BLaER1 treated with 17β-estradiol and CSF1 and Interleukin-3, amounts not matched to agents 10 nM and 100 nM (cell line): ENCODE results near the gene SOD1.
A peak's percentile ranks its signal among the peaks of the same experiment; 100 is the strongest.

Experiments used
- H3K27ac ChIP-seq, 11 experiments: shearing (Covaris generic); formaldehyde crosslinking; 2 replicates each; pipeline ENCODE4 v1.8.1; 2022
- H3K27me3 ChIP-seq, 11 experiments: shearing (Covaris generic); formaldehyde crosslinking; 2 replicates each; pipeline ENCODE4 v1.8.1; 2022
- H3K36me3 ChIP-seq, 11 experiments: shearing (Covaris generic); formaldehyde crosslinking; 2 replicates each; pipeline ENCODE4 v1.8.1; 2022
- H3K4me1 ChIP-seq, 10 experiments: shearing (Covaris generic); formaldehyde crosslinking; 2 replicates each; pipeline ENCODE4 v1.8.1; 2022
- H3K4me2 ChIP-seq, 11 experiments: shearing (Covaris generic); formaldehyde crosslinking; 2 replicates each; pipeline ENCODE4 v1.8.1; 2022
- H3K4me3 ChIP-seq, 10 experiments: shearing (Covaris generic); formaldehyde crosslinking; 2 replicates each; pipeline ENCODE4 v1.8.1; 2022
- H3K9ac ChIP-seq, 11 experiments: shearing (Covaris generic); formaldehyde crosslinking; 2 replicates each; pipeline ENCODE4 v1.8.1; 2022
- H3K9me3 ChIP-seq, 11 experiments: shearing (Covaris generic); formaldehyde crosslinking; replicated peaks in 1 of 11; 2 replicates each; pipeline ENCODE4 v1.8.1; 2022
- H4K20me1 ChIP-seq, 11 experiments: shearing (Covaris generic); formaldehyde crosslinking; 2 replicates each; pipeline ENCODE4 v1.8.1; 2022
- Cebpa-rat ChIP-seq, 11 experiments: shearing (Covaris generic); IDR thresholded peaks; 2 replicates each; pipeline ENCODE4 v1.8.1; 2022

The SOD1 gene

DNA sequence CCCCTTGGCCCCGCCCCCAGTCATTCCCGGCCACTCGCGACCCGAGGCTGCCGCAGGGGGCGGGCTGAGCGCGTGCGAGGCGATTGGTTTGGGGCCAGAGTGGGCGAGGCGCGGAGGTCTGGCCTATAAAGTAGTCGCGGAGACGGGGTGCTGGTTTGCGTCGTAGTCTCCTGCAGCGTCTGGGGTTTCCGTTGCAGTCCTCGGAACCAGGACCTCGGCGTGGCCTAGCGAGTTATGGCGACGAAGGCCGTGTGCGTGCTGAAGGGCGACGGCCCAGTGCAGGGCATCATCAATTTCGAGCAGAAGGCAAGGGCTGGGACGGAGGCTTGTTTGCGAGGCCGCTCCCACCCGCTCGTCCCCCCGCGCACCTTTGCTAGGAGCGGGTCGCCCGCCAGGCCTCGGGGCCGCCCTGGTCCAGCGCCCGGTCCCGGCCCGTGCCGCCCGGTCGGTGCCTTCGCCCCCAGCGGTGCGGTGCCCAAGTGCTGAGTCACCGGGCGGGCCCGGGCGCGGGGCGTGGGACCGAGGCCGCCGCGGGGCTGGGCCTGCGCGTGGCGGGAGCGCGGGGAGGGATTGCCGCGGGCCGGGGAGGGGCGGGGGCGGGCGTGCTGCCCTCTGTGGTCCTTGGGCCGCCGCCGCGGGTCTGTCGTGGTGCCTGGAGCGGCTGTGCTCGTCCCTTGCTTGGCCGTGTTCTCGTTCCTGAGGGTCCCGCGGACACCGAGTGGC lies at the start of gene SOD1:
Gene SOD1, plus strand, starts transcription at position 158 of the 723 bp plus-strand sequence. Its CDS starts 77 bp downstream, at position 235.
- H3K4me3 ChIP-seq: peak within 1 kb of the TSS; percentile 79 to 92 (median 83)

GRCh38 chr21:31611445-31611844 lies 48.0 kb upstream of the SOD1 start:
- H3K4me3 ChIP-seq: peak overlapping the region in 1 of 10 experiments; percentile 33; a peak in 2 of 20 replicates
- H4K20me1 ChIP-seq: no peaks in the 10 kb centered on the region
- no peaks in the 10 kb centered on the region for H3K27me3 ChIP-seq
- H3K9me3 ChIP-seq: peaks cover 18 to 30% (median 21%) of the 10 kb centered on the region in 11 experiments
- peaks cover 29 to 54% (median 49%) of the 10 kb centered on the region in 10 experiments for H3K4me1 ChIP-seq
- no peak for TF ChIP-seq Cebpa-rat (IDR thresholded peaks at IDR 0.05)
- H3K27ac ChIP-seq: no peak overlapping the region
- peaks cover 0 to 6% (median 0%) of the 10 kb centered on the region in 11 experiments; a peak in 1 of 22 replicates for H3K36me3 ChIP-seq
- peak overlapping the region in 6 of 11 experiments; percentile 77 to 88 (median 82); a peak in 10 of 22 replicates for H3K4me2 ChIP-seq
- no peak overlapping the region for H3K9ac ChIP-seq

More for the DNA sequence above, at the start of gene SOD1:
- Histone ChIP-seq H4K20me1 (peaks cover 30 to 51% (median 45%) of the 10 kb centered on the region in 11 experiments; a peak in 20 of 22 replicates), H3K4me1 (peaks cover 34 to 57% (median 52%) of the 10 kb centered on the region in 10 experiments), H3K27ac (peak within 1 kb of the TSS; percentile 76 to 94 (median 89)), H3K4me2 (peak within 1 kb of the TSS; percentile 74 to 96 (median 90)), H3K9me3 (peaks cover 0 to 17% (median 0%) of the 10 kb centered on the region in 11 experiments; a peak in 5 of 22 replicates), H3K27me3 (no peaks in the 10 kb centered on the region), H3K9ac (peak within 1 kb of the TSS; percentile 87 to 98 (median 91)), H3K36me3 (peaks cover 20 to 36% (median 31%) of the 10 kb centered on the region in 11 experiments)
- no peak for TF ChIP-seq Cebpa-rat (IDR thresholded peaks at IDR 0.05)

GRCh38 chr21:31612894-31613785 lies 46.4 kb upstream of the SOD1 start:
- peak overlapping the region; percentile 5 to 67 (median 55); a peak in 19 of 22 replicates for H3K9ac ChIP-seq
- peak overlapping the region in 10 of 11 experiments; percentile 17 to 76 (median 64); a peak in 20 of 22 replicates for H3K27ac ChIP-seq
- H3K4me3 ChIP-seq: peak overlapping the region in 8 of 10 experiments; percentile 14 to 45 (median 32); a peak in 11 of 20 replicates
- no peaks in the 10 kb centered on the region for H3K27me3 ChIP-seq
- peak overlapping the region; percentile 74 to 90 (median 82) for H3K4me2 ChIP-seq
- peaks cover 18 to 30% (median 21%) of the 10 kb centered on the region in 11 experiments for H3K9me3 ChIP-seq
- H3K4me1 ChIP-seq: peaks cover 29 to 54% (median 49%) of the 10 kb centered on the region in 10 experiments
- no peaks in the 10 kb centered on the region for H4K20me1 ChIP-seq
- TF ChIP-seq Cebpa-rat (IDR thresholded peaks at IDR 0.05): peak in 1 of 11 experiments; percentile 44; a peak in 1 of 22 replicates
- H3K36me3 ChIP-seq: peaks cover 0 to 6% (median 0%) of the 10 kb centered on the region in 11 experiments; a peak in 1 of 22 replicates

- Histone ChIP-seq H3K27me3 (no peaks in the 10 kb centered on the region), H3K36me3 (peaks cover 0 to 6% (median 0%) of the 10 kb centered on the region in 11 experiments; a peak in 1 of 22 replicates), H3K4me3 (no peak overlapping the region), H3K9ac (peak overlapping the region in 2 of 11 experiments; percentile 20 to 33; a peak in 1 of 22 replicates), H3K4me1 (peaks cover 29 to 51% (median 46%) of the 10 kb centered on the region in 10 experiments), H3K4me2 (peak overlapping the region; percentile 15 to 74 (median 67); a peak in 19 of 22 replicates), H4K20me1 (no peaks in the 10 kb centered on the region), H3K9me3 (peaks cover 20 to 39% (median 31%) of the 10 kb centered on the region in 11 experiments), H3K27ac (peak overlapping the region in 6 of 11 experiments; percentile 13 to 51 (median 34); a peak in 6 of 22 replicates)
- no peak for TF ChIP-seq Cebpa-rat (IDR thresholded peaks at IDR 0.05)
These were observed 44.8 kb upstream of the SOD1 start for GRCh38 chr21:31614705-31615104.

DNA sequence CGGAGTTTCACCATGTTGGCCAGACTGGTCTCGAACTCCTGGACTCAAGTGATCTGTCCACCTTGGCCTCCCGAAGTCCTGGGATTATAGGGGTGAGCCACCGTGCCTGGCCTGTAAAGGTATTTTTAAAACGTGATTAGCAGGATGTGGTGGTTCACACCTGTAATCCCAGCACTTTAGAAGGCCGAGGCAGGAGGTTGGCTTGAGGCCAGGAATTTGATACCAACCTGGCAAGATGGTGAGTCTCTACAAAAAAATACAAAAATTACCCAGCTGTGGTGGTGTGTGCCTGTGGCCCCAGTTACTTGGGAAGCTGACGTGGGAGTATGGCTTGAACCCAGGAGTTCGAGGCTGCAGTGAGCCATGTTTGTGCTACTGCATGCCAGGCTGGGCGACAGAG lies 43.3 kb upstream of the SOD1 start:
- H3K27me3 ChIP-seq: no peaks in the 10 kb centered on the region
- H3K4me3 ChIP-seq: no peak overlapping the region
- peak overlapping the region in 8 of 11 experiments; percentile 36 to 74 (median 68); a peak in 11 of 22 replicates for H3K4me2 ChIP-seq
- no peak overlapping the region for H3K9ac ChIP-seq
- H3K9me3 ChIP-seq: peaks cover 7 to 29% (median 16%) of the 10 kb centered on the region in 11 experiments
- no peaks in the 10 kb centered on the region for H4K20me1 ChIP-seq
- H3K36me3 ChIP-seq: peaks cover 0 to under 1% (median 0%) of the 10 kb centered on the region in 11 experiments; a peak in 1 of 22 replicates
- H3K4me1 ChIP-seq: peaks cover 29 to 51% (median 46%) of the 10 kb centered on the region in 10 experiments
- no peak overlapping the region for H3K27ac ChIP-seq
- TF ChIP-seq Cebpa-rat (IDR thresholded peaks at IDR 0.05): no peak

DNA sequence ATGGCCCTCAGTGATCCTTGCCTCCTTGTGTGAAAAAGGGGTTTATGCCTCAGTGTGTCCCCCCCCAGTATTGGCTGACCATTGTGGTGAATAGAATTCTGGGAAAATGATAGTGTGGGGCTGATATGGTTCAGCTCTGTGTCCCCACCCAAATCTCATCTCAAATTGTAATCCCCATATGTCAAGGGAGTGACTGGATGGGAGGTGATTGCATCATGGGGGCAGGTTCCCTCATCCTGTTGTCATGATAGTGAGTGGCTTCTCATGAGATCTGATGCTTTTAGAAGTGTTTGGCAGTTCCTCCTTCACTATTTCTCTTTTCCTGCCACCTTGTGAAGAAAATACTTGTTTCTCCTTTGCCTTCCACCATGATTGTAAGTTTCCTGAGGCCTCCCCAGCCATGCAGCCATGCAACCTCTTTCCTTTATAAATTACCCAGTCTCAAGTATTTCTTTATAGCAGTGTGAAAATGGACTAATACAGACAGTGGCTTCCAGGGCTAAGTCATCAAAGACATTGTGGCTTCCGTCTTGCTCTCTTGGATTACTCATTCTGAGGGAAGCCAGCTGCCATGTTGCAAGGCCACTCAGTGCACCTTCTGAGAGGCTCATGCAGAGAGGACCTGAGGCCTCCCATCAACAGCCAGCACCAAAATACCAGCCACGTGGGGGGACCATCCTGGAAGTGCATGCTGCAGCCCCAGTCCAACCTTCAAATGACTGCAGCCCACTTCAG lies 40.6 kb upstream of the SOD1 start:
- Histone ChIP-seq H3K4me2 (no peak overlapping the region), H3K36me3 (no peaks in the 10 kb centered on the region), H3K4me3 (no peak overlapping the region), H3K27ac (no peak overlapping the region), H3K4me1 (peaks cover 20 to 40% (median 32%) of the 10 kb centered on the region in 10 experiments), H3K9me3 (peaks cover 0 to 20% (median 10%) of the 10 kb centered on the region in 11 experiments; a peak in 13 of 22 replicates), H3K27me3 (no peaks in the 10 kb centered on the region), H3K9ac (no peak overlapping the region), H4K20me1 (no peaks in the 10 kb centered on the region)
- no peak; a peak in 1 of 22 replicates for TF ChIP-seq Cebpa-rat (IDR thresholded peaks at IDR 0.05)

DNA sequence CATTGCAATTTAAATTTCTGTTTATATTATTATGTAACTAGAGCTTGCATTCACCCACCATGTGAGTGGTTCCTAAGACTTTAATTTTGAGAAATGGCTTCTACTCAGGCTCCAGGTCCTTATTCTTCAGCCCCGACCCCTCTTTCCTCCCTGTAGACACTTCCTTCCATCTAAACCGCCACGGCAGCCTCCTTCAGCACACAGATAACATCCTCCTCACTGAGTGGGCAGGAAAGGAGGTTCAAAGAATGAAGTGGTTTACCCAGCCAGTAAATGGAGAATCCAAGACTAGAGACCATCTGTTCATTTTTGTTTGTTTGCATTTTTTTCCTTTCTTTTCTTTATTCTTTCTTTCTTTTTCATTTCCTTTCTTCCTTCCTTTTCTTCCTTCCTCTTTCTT lies 37.1 kb upstream of the SOD1 start:
- Histone ChIP-seq H3K27ac (no peak overlapping the region), H3K9ac (no peak overlapping the region), H3K4me2 (peak overlapping the region in 10 of 11 experiments; percentile 23 to 65 (median 48); a peak in 20 of 22 replicates), H3K4me3 (no peak overlapping the region), H3K36me3 (no peaks in the 10 kb centered on the region), H3K4me1 (peaks cover 6 to 17% (median 9%) of the 10 kb centered on the region in 10 experiments), H3K9me3 (peaks cover 0 to 20% (median 10%) of the 10 kb centered on the region in 11 experiments; a peak in 13 of 22 replicates), H4K20me1 (no peaks in the 10 kb centered on the region), H3K27me3 (no peaks in the 10 kb centered on the region)
- TF ChIP-seq Cebpa-rat (IDR thresholded peaks at IDR 0.05): no peak

- TF ChIP-seq Cebpa-rat (IDR thresholded peaks at IDR 0.05): no peak
- H3K36me3 ChIP-seq: no peaks in the 10 kb centered on the region
- H4K20me1 ChIP-seq: no peaks in the 10 kb centered on the region
These were observed 35.8 kb upstream of the SOD1 start for GRCh38 chr21:31623664-31624063.

More at GRCh38 chr21:31623664-31624063, 35.8 kb upstream of the SOD1 start:
- Histone ChIP-seq H3K4me1 (peaks cover 6 to 15% (median 9%) of the 10 kb centered on the region in 10 experiments), H3K9ac (no peak overlapping the region), H3K27ac (no peak overlapping the region), H3K4me3 (no peak overlapping the region), H3K4me2 (0 out of 22 replicates have a peak overlapping the region, but pooled peaks of 1 of the 11 experiments have one; percentile 57), H3K9me3 (peaks cover 0 to 18% (median 10%) of the 10 kb centered on the region in 11 experiments; a peak in 13 of 22 replicates), H3K27me3 (no peaks in the 10 kb centered on the region)
